Measurements from ENCODE around the gene EXOSC1. TPM values are rescaled to one million over a fixed set of nuclear protein-coding genes. Genes with fewer than 3 reads are reported as not detected.
"Not testable (repeated sequence)": the region's sequence is repeated elsewhere in the genome, so short reads cannot be mapped to it uniquely, and the experiment has no call there.

EXOSC1 gene
- total RNA-seq, 1 donor from 2014 or later = 11.3 TPM

GRCh38 chr10:97434055-97434454 lies 11.8 kb downstream of the EXOSC1 start:
- intact Hi-C loops (cut with DNase I) = no loop called here

GRCh38 chr10:97428572-97428981 lies 17.2 kb downstream of the EXOSC1 start:
- Histone ChIP-seq H3K27me3 (no peaks in the 10 kb centered on the region), H3K9me3 (no peaks in the 10 kb centered on the region), H3K4me3 (peak overlapping the region in 1 of 2 donors; percentile 75), H3K36me3 (peaks cover 21 to 34% of the 10 kb centered on the region in 2 donors), H3K27ac (peak overlapping the region in 1 of 2 donors; percentile 19), H3K4me1 (peaks cover 9 to 17% of the 10 kb centered on the region in 2 donors)
- no peak for DNase-seq (ENCODE audit: low spot score in 2 of 2)
- no peak for TF ChIP-seq CTCF (IDR thresholded peaks at IDR 0.05)
- intact Hi-C loops (cut with DNase I) = loop anchor here (5.0 to 10.0 kb wide), 2 partner anchors 204 to 306 kb away; partner anchors contain the start of genes MORN4 and ZFYVE27

More at GRCh38 chr10:97434055-97434454, 11.8 kb downstream of the EXOSC1 start:
- DNase-seq (ENCODE audit: low spot score in 2 of 2) = no peak
- Histone ChIP-seq H3K4me1 (no peaks in the 10 kb centered on the region), H3K9me3 (no peaks in the 10 kb centered on the region), H3K27me3 (no peaks in the 10 kb centered on the region), H3K4me3 (no peak overlapping the region), H3K27ac (no peak overlapping the region), H3K36me3 (peaks cover 63 to 85% of the 10 kb centered on the region in 2 donors)
- TF ChIP-seq CTCF (IDR thresholded peaks at IDR 0.05) = no peak

DNA sequence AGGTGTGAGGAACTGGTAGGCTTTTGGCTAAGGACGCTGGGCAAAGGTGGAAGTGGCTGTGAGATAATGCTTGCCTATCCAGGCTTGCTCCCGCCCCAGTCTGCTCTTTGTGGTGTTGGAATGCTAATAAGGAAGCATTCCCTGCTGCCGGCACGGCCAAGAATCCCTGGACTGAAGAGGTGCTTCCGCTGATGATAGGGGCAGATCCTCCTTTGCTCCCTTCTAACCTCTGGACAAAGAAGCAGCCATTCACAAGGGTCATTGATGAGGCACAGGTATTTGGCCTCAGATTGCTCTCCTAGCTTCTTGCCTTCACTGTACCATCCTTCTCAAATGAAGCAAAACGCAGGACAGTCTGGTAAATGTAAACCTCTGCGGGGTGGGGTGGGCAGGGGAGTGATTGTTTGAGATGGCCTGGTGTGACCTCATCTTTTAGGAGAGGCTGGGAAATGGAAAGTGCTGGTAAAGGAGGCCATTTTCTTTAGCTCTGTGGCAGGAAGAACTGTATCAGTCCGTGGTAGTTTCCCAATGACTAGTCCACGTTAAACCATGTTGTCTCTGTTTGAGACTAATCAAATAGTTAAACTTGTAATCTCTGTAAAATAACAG lies 18.1 kb downstream of the EXOSC1 start:
- TF ChIP-seq CTCF (IDR thresholded peaks at IDR 0.05) = no peak
- Histone ChIP-seq H3K4me3 (peak overlapping the region; percentile 75 to 97), H3K9me3 (no peaks in the 10 kb centered on the region), H3K4me1 (peaks cover 9 to 17% of the 10 kb centered on the region in 2 donors), H3K27ac (no peak overlapping the region), H3K36me3 (peaks cover 18 to 30% of the 10 kb centered on the region in 2 donors), H3K27me3 (no peaks in the 10 kb centered on the region)
- DNase-seq (ENCODE audit: low spot score in 2 of 2) = no peak
- intact Hi-C loops (cut with DNase I) = loop anchor here (2.0 to 10.0 kb wide), 6 partner anchors 19 to 307 kb away; partner anchors contain the start of genes ARHGAP19, EXOSC1, MMS19 and MORN4

DNA sequence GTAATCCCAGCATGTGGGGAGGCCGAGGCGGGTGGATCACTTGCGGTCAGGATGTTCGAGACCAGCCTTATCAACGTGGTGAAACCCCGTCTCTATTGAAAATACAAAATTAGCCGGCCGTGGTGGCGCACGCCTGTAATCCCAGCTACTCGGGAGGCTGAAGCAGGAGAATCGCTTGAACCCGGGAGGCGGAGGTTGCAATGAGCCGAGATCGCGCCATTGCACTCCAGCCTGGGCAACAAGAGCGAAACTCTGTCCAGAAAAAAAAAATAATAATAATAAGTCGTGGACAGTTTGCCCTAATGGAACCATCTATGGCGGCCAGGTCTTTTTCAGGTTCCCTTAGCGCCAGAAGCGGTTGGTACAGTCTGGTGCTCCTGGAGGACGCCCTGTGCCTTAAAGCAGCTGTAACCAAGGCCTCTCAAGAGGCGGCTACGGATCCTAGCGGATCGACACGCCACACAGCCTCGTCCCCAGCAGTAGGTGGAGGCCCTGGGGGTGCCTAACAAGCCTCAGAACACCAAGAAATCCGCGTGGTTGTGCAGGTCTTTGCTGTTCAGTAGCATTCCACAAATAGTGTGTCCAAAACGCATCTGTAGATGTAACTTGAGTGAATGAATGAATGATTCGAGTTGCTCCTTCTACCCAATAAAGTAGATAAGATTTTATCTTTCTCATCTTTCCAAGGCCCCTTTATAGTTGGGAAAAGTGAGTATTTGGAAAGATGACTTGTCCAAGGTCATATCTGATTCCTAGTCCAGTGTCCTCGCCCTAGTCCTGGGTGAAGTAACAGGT lies 18.8 kb downstream of the EXOSC1 start:
- no peak for DNase-seq (ENCODE audit: low spot score in 2 of 2)
- Histone ChIP-seq H3K27me3 (no peaks in the 10 kb centered on the region), H3K4me1 (peaks cover 9 to 17% of the 10 kb centered on the region in 2 donors), H3K27ac (peak overlapping the region; percentile 80 to 89), H3K9me3 (no peaks in the 10 kb centered on the region), H3K36me3 (peaks cover 15 to 28% of the 10 kb centered on the region in 2 donors), H3K4me3 (peak overlapping the region; percentile 75 to 97)
- intact Hi-C loops (cut with DNase I) = loop anchor here (2.0 to 10.0 kb wide), 6 partner anchors 20 to 308 kb away; partner anchors contain the start of genes ARHGAP19, EXOSC1, MMS19 and MORN4
- no peak for TF ChIP-seq CTCF (IDR thresholded peaks at IDR 0.05)

- Histone ChIP-seq H3K4me1 (peaks cover 9 to 17% of the 10 kb centered on the region in 2 donors), H3K36me3 (peaks cover 7 to 20% of the 10 kb centered on the region in 2 donors), H3K27ac (peak within 1 kb of the TSS; percentile 86 to 89), H3K9me3 (no peaks in the 10 kb centered on the region), H3K27me3 (no peaks in the 10 kb centered on the region), H3K4me3 (peak within 1 kb of the TSS; percentile 75 to 97)
- DNase-seq (ENCODE audit: low spot score in 2 of 2) = peak; percentile 85 to 97
- intact Hi-C loops (cut with DNase I) = loop anchor here (2.0 to 10.0 kb wide), 6 partner anchors 21 to 309 kb away; partner anchors contain the start of genes ARHGAP19, EXOSC1, MMS19 and MORN4
- TF ChIP-seq CTCF (IDR thresholded peaks at IDR 0.05) = peak; percentile 60 to 72 (median 69)
Observed at GRCh38 chr10:97425964-97426775, 19.6 kb downstream of the EXOSC1 start, which contains the start of gene PGAM1. Gene PGAM1 (plus strand): TSS chr10:97426191. CDS start chr10:97426308, 117 bp downstream.

- not testable (repeated sequence) for H3K27ac ChIP-seq; DNase-seq (ENCODE audit: low spot score in 2 of 2)
Observed at GRCh38 chr10:97423757-97424098, 22.1 kb downstream of the EXOSC1 start.

More at GRCh38 chr10:97423757-97424098, 22.1 kb downstream of the EXOSC1 start:
- not testable (repeated sequence) for H3K36me3 ChIP-seq, H3K27me3 ChIP-seq, H3K4me3 ChIP-seq, H3K9me3 ChIP-seq
- intact Hi-C loops (cut with DNase I) = loop anchor here (10.0 kb wide), 1 partner anchor 311 kb away; the partner anchor contains the start of gene ZFYVE27
- H3K4me1 ChIP-seq = peaks cover 9 to 17% of the 10 kb centered on the region in 2 donors
